HG03432 (cell line): ENCODE data around the gene ZNF112.
A peak's percentile ranks its signal among the peaks of the same experiment; 100 is the strongest.
"Not testable (repeated sequence)": the region's sequence is repeated elsewhere in the genome, so short reads cannot be mapped to it uniquely, and the experiment has no call there.

Source experiments
- ATAC-seq: cut with Tn5 transposase; IDR thresholded peaks from one replicate; pipeline ENCODE4 v1.9.1; 2021; ENCODE audit warnings: mild to moderate bottlenecking, moderate library complexity; ENCODE audit not compliant: unreplicated experiment

ZNF112 gene

GRCh38 chr19:44356383-44357111 is at the start of gene ZNF112:
Gene ZNF112, minus strand, starts transcription at chr19:44356680. Its CDS starts 16,141 bp downstream, at chr19:44340539.
- ATAC-seq: no peak

- peak; percentile 90 for ATAC-seq
Observed at GRCh38 chr19:44401139-44402115, 44.9 kb upstream of the ZNF112 start, which contains the start of gene ZNF285. Gene ZNF285, minus strand, starts transcription at chr19:44401608. Its CDS starts 4,395 bp downstream, at chr19:44397213.

GRCh38 chr19:44389268-44389667 is 32.8 kb upstream of the ZNF112 start:
- ATAC-seq: not testable (repeated sequence)

GRCh38 chr19:44374789-44375188 is 18.3 kb upstream of the ZNF112 start:
- no peak for ATAC-seq

GRCh38 chr19:44371815-44372480 is 15.5 kb upstream of the ZNF112 start:
- ATAC-seq: no peak

GRCh38 chr19:44367024-44367423 is 10.5 kb upstream of the ZNF112 start:
- ATAC-seq: no peak

GRCh38 chr19:44346556-44346955 is 9.9 kb downstream of the ZNF112 start:
- no peak for ATAC-seq

GRCh38 chr19:44345959-44346358 is 10.5 kb downstream of the ZNF112 start:
- ATAC-seq: no peak

- no peak for ATAC-seq
Observed at GRCh38 chr19:44344255-44344654, 12.2 kb downstream of the ZNF112 start.

GRCh38 chr19:44341794-44342193 is 14.7 kb downstream of the ZNF112 start:
- ATAC-seq: no peak

- ATAC-seq: not testable (repeated sequence)
Observed at GRCh38 chr19:44334639-44335038, 21.8 kb downstream of the ZNF112 start.

GRCh38 chr19:44332145-44332544 is 24.3 kb downstream of the ZNF112 start:
- ATAC-seq: no peak

- ATAC-seq: no peak
Observed at GRCh38 chr19:44315883-44316282, 40.6 kb downstream of the ZNF112 start.

GRCh38 chr19:44313231-44313630 is 43.2 kb downstream of the ZNF112 start:
- no peak for ATAC-seq

GRCh38 chr19:44308011-44308410 is 48.5 kb downstream of the ZNF112 start:
- no peak for ATAC-seq

- no peak for ATAC-seq
Observed at GRCh38 chr19:44306283-44306682, 50.2 kb downstream of the ZNF112 start.

GRCh38 chr19:44305457-44305856 is 51.0 kb downstream of the ZNF112 start:
- no peak for ATAC-seq

- ATAC-seq: peak; percentile 91
Observed at GRCh38 chr19:44304659-44305193, 51.8 kb downstream of the ZNF112 start, which contains the start of gene ZNF235. Gene ZNF235, minus strand, starts transcription at chr19:44305025. Its CDS starts 1,621 bp downstream, at chr19:44303404.

GRCh38 chr19:44303976-44304568 is 52.4 kb downstream of the ZNF112 start:
- ATAC-seq: no peak

- ATAC-seq: no peak
Observed at GRCh38 chr19:44303320-44303719, 53.2 kb downstream of the ZNF112 start.
